Kidney epithelial cell (primary cell): ENCODE data around the gene ETV1. TPM values are rescaled to one million over a fixed set of nuclear protein-coding genes. Genes with fewer than 3 reads are reported as not detected.

Source experiments
- DNase-seq: peaks from one replicate; pipeline ENCODE4 v3.0.0-alpha.2; 2010; ENCODE audit warnings: low read depth
- H3K27me3 ChIP-seq: 2 replicates; pipeline ENCODE4 v1.6.0; 2011; ENCODE audit warnings: low read length; ENCODE audit not compliant: control insufficient read depth, insufficient read depth
- H3K36me3 ChIP-seq: 2 replicates; pipeline ENCODE4 v1.5.1; 2011; ENCODE audit warnings: low read length; ENCODE audit not compliant: control insufficient read depth, insufficient read depth
- H3K4me3 ChIP-seq: 2 replicates; pipeline ENCODE4 v1.5.1; 2011; ENCODE audit warnings: low read depth, mild to moderate bottlenecking, control low read depth, low read length
- total RNA-seq: library from RNA; depleted of rRNA; stranded (reverse); fragments of >200 nt; gene quantifications from 2 replicates; pipeline ENCODE4 v1.2.3, GENCODE V29; 2015
- TF ChIP-seq, protein P1 (sequence below): IDR thresholded peaks from 2 replicates; pipeline ENCODE4 v1.5.1; 2011; ENCODE audit warnings: mild to moderate bottlenecking, moderate library complexity, low read length, control low read depth, inconsistent platforms; ENCODE audit not compliant: insufficient read depth, poor library complexity, severe bottlenecking

ETV1 gene
- total RNA-seq, 1 donor from 2014 or later: 6.1 TPM

DNA sequence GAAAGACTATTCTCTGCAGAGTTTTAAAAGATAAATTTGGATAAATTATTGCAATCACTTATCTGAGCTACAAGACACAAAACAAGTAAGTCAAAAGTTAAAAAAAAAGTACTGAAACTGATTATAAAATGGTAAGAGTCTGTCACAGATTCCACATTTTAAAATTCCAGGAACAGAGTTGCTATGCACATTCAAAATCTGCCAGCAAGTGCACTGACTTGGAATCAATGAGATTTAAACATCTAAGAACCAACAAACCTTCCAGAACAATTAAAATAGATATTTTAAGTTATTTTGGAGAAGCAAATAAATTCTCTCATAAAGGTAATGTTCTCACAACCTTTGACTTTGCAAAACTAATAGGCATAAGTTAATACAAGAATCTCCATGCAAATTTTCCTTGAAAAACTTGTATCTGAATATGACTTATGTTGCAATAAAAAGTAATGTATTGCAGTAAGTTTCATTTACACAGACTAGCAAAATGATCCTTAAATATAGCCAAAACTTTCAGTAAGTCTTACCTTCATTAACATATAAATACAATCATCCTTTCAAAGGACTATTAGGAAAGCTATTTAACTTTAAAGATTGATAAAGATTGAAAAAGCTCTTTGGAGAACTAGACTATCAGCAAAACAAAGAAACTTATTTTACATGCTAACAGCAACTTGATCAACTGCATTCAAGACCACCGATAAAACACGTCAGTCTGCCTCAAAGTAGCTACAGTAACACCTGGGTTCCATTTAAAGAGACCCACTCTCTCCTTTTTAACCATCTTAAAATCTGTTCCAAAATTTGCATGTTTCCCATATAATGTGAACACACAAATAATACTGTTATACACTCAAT is 4.4 kb downstream of the ETV1 start:
- no peak for DNase-seq
- Histone ChIP-seq H3K4me3 (no peak overlapping the region), H3K36me3 (no peaks in the 10 kb centered on the region), H3K27me3 (no peaks in the 10 kb centered on the region)
- TF ChIP-seq, protein P1, sequence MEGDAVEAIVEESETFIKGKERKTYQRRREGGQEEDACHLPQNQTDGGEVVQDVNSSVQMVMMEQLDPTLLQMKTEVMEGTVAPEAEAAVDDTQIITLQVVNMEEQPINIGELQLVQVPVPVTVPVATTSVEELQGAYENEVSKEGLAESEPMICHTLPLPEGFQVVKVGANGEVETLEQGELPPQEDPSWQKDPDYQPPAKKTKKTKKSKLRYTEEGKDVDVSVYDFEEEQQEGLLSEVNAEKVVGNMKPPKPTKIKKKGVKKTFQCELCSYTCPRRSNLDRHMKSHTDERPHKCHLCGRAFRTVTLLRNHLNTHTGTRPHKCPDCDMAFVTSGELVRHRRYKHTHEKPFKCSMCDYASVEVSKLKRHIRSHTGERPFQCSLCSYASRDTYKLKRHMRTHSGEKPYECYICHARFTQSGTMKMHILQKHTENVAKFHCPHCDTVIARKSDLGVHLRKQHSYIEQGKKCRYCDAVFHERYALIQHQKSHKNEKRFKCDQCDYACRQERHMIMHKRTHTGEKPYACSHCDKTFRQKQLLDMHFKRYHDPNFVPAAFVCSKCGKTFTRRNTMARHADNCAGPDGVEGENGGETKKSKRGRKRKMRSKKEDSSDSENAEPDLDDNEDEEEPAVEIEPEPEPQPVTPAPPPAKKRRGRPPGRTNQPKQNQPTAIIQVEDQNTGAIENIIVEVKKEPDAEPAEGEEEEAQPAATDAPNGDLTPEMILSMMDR: no peak

DNA sequence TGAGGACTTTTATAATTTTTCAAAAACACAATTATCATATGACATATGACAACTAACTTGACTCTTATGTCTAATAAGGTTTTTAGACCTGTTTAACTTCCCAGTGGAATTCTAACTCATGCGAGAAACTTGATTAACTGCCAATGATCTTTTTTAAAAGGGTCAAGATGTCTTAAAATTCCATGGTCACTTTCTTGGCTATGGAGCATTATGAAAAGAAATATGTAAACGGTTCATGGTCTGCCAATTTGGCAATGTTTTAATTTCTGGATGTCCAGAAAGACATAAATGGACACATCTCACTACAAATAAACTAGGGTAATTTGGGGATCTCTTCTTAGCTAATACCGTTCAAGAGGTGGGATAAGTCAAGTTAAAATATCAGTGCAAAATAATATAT is 5.4 kb downstream of the ETV1 start:
- TF ChIP-seq, protein P1: no peak
- Histone ChIP-seq H3K27me3 (no peaks in the 10 kb centered on the region), H3K36me3 (no peaks in the 10 kb centered on the region), H3K4me3 (no peak overlapping the region)
- no peak for DNase-seq

DNA sequence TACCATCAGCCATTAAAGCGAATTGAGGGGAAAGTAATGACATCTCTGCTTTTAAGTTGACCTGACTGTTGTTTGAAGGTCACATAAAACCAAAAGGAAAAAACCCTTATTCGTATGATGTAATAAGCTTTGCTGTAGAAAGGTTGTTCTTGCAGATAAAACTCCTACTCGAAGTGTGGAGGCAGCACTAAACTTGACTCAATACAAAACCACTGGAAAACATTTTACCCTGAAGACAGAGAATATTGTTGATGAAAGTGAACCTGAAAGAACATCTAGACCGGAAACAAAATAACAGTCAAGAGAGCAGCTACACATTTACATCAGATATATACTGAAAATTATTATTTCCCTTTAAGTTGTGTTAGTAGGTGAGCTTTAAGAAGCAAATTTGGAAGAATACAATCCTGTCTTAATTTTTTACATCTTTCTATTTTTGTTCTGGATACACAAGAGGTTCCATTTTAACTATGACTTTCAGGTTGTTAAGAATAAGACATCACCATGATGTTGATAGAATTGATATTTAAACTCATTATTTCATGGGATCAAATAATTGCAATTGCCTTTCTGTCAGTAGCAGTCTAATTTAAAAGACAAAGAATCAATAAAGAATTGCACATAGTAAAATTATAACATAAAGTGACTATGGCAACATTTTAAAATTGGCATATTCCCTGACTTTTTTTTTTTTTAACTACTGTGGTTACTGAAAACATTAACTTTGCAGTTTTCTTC is 6.4 kb downstream of the ETV1 start:
- H3K27me3 ChIP-seq: no peaks in the 10 kb centered on the region
- no peak for DNase-seq
- H3K36me3 ChIP-seq: no peaks in the 10 kb centered on the region
- TF ChIP-seq, protein P1: no peak
- no peak overlapping the region for H3K4me3 ChIP-seq

- TF ChIP-seq, protein P1: no peak
- Histone ChIP-seq H3K36me3 (no peaks in the 10 kb centered on the region), H3K4me3 (no peak overlapping the region), H3K27me3 (no peaks in the 10 kb centered on the region)
- DNase-seq: peak; percentile 96
These were observed 8.4 kb downstream of the ETV1 start for GRCh38 chr7:13981070-13981469.

DNA sequence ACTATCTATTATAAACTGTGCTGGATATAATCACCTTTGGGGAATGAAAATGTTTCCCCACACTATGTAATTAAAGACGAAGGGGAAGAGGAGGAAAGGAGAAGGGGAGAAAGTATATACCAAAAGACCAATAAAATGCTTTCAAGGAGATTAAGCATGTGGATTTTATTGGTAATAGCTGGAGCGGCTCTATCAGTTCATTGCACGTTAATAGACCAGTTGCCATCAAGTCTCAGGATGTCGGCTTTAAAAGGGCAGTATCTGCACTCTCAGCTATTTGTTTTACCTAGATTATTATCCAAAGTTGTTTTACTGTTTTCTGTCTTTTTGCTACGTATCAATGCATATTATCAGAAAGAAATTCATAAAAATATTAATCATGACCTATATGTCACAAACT is 9.0 kb downstream of the ETV1 start:
- H3K27me3 ChIP-seq: no peaks in the 10 kb centered on the region
- H3K4me3 ChIP-seq: no peak overlapping the region
- TF ChIP-seq, protein P1: no peak
- DNase-seq: no peak
- H3K36me3 ChIP-seq: no peaks in the 10 kb centered on the region
